Renal pelvis (tissue), 4 donors: Measurements from ENCODE around the gene PLCL1. TPM values are rescaled to one million over a fixed set of nuclear protein-coding genes. Genes with fewer than 3 reads are reported as not detected.
"Not testable (repeated sequence)": the region's sequence is repeated elsewhere in the genome, so short reads cannot be mapped to it uniquely, and the experiment has no call there.

ENCODE experiments used
- DNase-seq: peaks from one replicate; pipeline ENCODE4 v3.0.0-alpha.2; 2013
- polyA plus RNA-seq, 3 donors: library from polyadenylated mRNA; unstranded; fragments of 120-200 nt; gene quantifications; one replicate each; pipeline ENCODE4 v1.2.1, GENCODE V29; 2013; ENCODE audit not compliant: insufficient read length in 3 of 3

The PLCL1 gene
- polyA plus RNA-seq, 3 donors = 13.9 to 16.6 (median 14.2) TPM

- no peak for DNase-seq
These were observed 189.4 kb downstream of the PLCL1 start for GRCh38 chr2:197993830-197994229.

GRCh38 chr2:197994751-197995150, 190.4 kb downstream of the PLCL1 start:
- no peak for DNase-seq

- no peak for DNase-seq
These were observed 192.2 kb downstream of the PLCL1 start for GRCh38 chr2:197996583-197996982.

GRCh38 chr2:197997083-197997541, 192.7 kb downstream of the PLCL1 start:
- no peak for DNase-seq

GRCh38 chr2:197998702-197999101, 194.3 kb downstream of the PLCL1 start:
- no peak for DNase-seq

GRCh38 chr2:198000417-198000816, 196.0 kb downstream of the PLCL1 start:
- DNase-seq = no peak

GRCh38 chr2:198004173-198004572, 199.8 kb downstream of the PLCL1 start:
- DNase-seq = no peak

GRCh38 chr2:198004921-198005829, 200.8 kb downstream of the PLCL1 start:
- DNase-seq = no peak

GRCh38 chr2:198006733-198007132, 202.3 kb downstream of the PLCL1 start:
- DNase-seq = no peak

GRCh38 chr2:198008230-198008629, 203.8 kb downstream of the PLCL1 start:
- no peak for DNase-seq

GRCh38 chr2:198012025-198012424, 207.6 kb downstream of the PLCL1 start:
- no peak for DNase-seq

- DNase-seq = no peak
These were observed 211.8 kb downstream of the PLCL1 start for GRCh38 chr2:198016243-198016642.

GRCh38 chr2:198017068-198017467, 212.7 kb downstream of the PLCL1 start:
- no peak for DNase-seq

- DNase-seq = no peak
These were observed 224.6 kb downstream of the PLCL1 start for GRCh38 chr2:198028955-198029354.

GRCh38 chr2:198029576-198029975, 225.2 kb downstream of the PLCL1 start:
- DNase-seq = not testable (repeated sequence)

GRCh38 chr2:198033626-198034025, 229.2 kb downstream of the PLCL1 start:
- no peak for DNase-seq

GRCh38 chr2:198036029-198036879, 231.9 kb downstream of the PLCL1 start:
- no peak for DNase-seq

GRCh38 chr2:198040835-198041234, 236.4 kb downstream of the PLCL1 start:
- no peak for DNase-seq

GRCh38 chr2:198042189-198042588, 237.8 kb downstream of the PLCL1 start:
- DNase-seq = no peak

- no peak for DNase-seq
These were observed 240.4 kb downstream of the PLCL1 start for GRCh38 chr2:198044777-198045176.

GRCh38 chr2:198045227-198045626, 240.8 kb downstream of the PLCL1 start:
- DNase-seq = no peak

- no peak for DNase-seq
These were observed 248.3 kb downstream of the PLCL1 start for GRCh38 chr2:198052741-198053140.

GRCh38 chr2:198053148-198053547, 248.8 kb downstream of the PLCL1 start:
- no peak for DNase-seq
